Prostate gland (tissue), 2 donors: ENCODE data around the gene TMEM266.

ENCODE experiments used
- POLR2A ChIP-seq: fragments of 450-650 bp; IDR thresholded peaks from one replicate; pipeline ENCODE4 v1.6.1; 2016; ENCODE audit warnings: antibody characterized with exemption, mild to moderate bottlenecking
- POLR2AphosphoS5 ChIP-seq: sonication (generic); formaldehyde crosslinking; IDR thresholded peaks from one replicate; pipeline ENCODE4 v1.6.1; 2017; ENCODE audit warnings: antibody characterized with exemption
- TF ChIP-seq, protein P1 (sequence below), 4 experiments: fragments of 200-600 bp in 2 of 4; fragments of 450-650 bp in 2 of 4; sonication (generic) in 2 of 4; IDR thresholded peaks; 1 replicate in 3 of 4; 2 replicates in 1 of 4; pipeline ENCODE4 v1.5.1; 2016 to 2019; ENCODE audit warnings: antibody characterized with exemption in 4 of 4, mild to moderate bottlenecking in 2 of 4, moderate library complexity in 2 of 4

DNA sequence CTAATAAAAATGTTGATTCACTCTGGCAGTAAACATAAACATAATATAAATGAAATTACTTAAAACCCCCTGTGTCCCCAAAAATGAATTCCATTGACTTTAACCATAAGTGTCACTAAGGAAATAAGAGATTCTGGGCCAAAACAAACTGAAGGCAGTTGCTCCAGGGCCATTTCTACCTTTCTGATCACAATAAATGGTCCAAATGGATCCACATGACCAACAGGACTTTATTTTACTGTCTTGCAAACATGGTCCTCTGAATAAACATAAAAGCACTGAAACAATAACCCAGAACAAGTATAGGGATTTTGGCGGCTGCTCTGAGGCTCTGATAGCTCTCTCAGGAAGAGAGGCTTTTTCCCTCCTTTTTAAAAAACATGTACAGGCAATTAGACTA, 174.1 kb downstream of the TMEM266 start:
- TF ChIP-seq, protein P1, sequence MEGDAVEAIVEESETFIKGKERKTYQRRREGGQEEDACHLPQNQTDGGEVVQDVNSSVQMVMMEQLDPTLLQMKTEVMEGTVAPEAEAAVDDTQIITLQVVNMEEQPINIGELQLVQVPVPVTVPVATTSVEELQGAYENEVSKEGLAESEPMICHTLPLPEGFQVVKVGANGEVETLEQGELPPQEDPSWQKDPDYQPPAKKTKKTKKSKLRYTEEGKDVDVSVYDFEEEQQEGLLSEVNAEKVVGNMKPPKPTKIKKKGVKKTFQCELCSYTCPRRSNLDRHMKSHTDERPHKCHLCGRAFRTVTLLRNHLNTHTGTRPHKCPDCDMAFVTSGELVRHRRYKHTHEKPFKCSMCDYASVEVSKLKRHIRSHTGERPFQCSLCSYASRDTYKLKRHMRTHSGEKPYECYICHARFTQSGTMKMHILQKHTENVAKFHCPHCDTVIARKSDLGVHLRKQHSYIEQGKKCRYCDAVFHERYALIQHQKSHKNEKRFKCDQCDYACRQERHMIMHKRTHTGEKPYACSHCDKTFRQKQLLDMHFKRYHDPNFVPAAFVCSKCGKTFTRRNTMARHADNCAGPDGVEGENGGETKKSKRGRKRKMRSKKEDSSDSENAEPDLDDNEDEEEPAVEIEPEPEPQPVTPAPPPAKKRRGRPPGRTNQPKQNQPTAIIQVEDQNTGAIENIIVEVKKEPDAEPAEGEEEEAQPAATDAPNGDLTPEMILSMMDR (IDR thresholded peaks at IDR 0.05): no peak
- TF ChIP-seq POLR2A (no peak), POLR2AphosphoS5 (peak; percentile 50)
